Chondrocyte (in vitro differentiated cells): ENCODE data around the gene THEM4. TPM values are rescaled to one million over a fixed set of nuclear protein-coding genes. Genes with fewer than 3 reads are reported as not detected.
"Not testable (repeated sequence)": the region's sequence is repeated elsewhere in the genome, so short reads cannot be mapped to it uniquely, and the experiment has no call there.

ENCODE experiments used
- DNase-seq: peaks from one replicate; pipeline ENCODE4 v3.0.0; 2021; ENCODE audit warnings: mixed read lengths, low spot score
- H3K27ac Mint-ChIP-seq: one replicate; pipeline ENCODE4 v1.8.0; 2021; ENCODE audit warnings: mild to moderate bottlenecking, moderate library complexity, mixed read lengths; ENCODE audit not compliant: unreplicated experiment
- H3K27me3 Mint-ChIP-seq: 2 replicates; pipeline ENCODE4 v1.8.0; 2021; ENCODE audit warnings: low read depth, mixed read lengths
- H3K36me3 Mint-ChIP-seq: 2 replicates; pipeline ENCODE4 v1.8.0; 2021; ENCODE audit warnings: low read depth, mixed read lengths
- H3K4me1 Mint-ChIP-seq: 2 replicates; pipeline ENCODE4 v1.8.0; 2021; ENCODE audit warnings: low read depth, mild to moderate bottlenecking, mixed read lengths
- H3K4me3 Mint-ChIP-seq: one replicate; pipeline ENCODE4 v1.8.0; 2021; ENCODE audit warnings: mild to moderate bottlenecking, moderate library complexity, mixed read lengths; ENCODE audit not compliant: unreplicated experiment
- H3K9me3 Mint-ChIP-seq: 2 replicates; pipeline ENCODE4 v1.8.0; 2021; ENCODE audit warnings: low read depth, mixed read lengths
- total RNA-seq: library from RNA; stranded (reverse); gene quantifications from 3 replicates; pipeline ENCODE4 v1.2.1, GENCODE V29; 2021
- TF ChIP-seq, protein P1 (sequence below): fragments of 200-600 bp; sonication (generic); IDR thresholded peaks from 2 replicates; pipeline ENCODE4 v1.5.0; 2021; ENCODE audit warnings: antibody characterized with exemption, mild to moderate bottlenecking, moderate library complexity

The THEM4 gene
- total RNA-seq, 1 donor from 2014 or later: 6.9 TPM

DNA sequence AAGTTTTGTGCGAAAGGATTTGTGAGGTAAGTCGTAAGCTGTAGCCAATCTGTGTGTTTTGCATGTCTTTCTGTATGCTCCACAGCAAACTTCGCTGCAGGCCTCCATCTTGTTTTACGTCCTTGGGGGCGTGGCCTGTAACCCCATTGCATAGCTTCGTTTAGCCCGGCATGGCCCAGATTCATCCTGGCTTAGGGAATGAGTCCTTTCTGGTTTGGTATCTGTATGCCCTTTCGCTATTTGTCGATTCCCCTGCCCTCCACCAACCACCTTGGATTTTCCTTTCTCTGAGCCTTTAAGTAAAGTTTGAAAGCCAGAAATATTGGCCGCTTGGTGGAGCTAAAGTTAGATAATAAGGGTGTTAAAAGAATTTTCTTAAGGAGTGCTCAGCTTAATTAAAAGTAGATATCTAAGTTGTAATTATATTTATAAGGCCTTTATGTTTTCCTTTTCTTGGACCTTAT, 1.1 kb downstream of the THEM4 start:
- Mint-ChIP-seq H3K9me3 (peaks cover 9% of the 10 kb centered on the region), H3K27me3 (no peaks in the 10 kb centered on the region), H3K4me3 (peak overlapping the region; percentile 88), H3K4me1 (peaks cover 26% of the 10 kb centered on the region), H3K36me3 (peaks cover 9% of the 10 kb centered on the region), H3K27ac (no peak overlapping the region)
- no peak for DNase-seq
- TF ChIP-seq, protein P1, sequence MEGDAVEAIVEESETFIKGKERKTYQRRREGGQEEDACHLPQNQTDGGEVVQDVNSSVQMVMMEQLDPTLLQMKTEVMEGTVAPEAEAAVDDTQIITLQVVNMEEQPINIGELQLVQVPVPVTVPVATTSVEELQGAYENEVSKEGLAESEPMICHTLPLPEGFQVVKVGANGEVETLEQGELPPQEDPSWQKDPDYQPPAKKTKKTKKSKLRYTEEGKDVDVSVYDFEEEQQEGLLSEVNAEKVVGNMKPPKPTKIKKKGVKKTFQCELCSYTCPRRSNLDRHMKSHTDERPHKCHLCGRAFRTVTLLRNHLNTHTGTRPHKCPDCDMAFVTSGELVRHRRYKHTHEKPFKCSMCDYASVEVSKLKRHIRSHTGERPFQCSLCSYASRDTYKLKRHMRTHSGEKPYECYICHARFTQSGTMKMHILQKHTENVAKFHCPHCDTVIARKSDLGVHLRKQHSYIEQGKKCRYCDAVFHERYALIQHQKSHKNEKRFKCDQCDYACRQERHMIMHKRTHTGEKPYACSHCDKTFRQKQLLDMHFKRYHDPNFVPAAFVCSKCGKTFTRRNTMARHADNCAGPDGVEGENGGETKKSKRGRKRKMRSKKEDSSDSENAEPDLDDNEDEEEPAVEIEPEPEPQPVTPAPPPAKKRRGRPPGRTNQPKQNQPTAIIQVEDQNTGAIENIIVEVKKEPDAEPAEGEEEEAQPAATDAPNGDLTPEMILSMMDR: peak; percentile 72

DNA sequence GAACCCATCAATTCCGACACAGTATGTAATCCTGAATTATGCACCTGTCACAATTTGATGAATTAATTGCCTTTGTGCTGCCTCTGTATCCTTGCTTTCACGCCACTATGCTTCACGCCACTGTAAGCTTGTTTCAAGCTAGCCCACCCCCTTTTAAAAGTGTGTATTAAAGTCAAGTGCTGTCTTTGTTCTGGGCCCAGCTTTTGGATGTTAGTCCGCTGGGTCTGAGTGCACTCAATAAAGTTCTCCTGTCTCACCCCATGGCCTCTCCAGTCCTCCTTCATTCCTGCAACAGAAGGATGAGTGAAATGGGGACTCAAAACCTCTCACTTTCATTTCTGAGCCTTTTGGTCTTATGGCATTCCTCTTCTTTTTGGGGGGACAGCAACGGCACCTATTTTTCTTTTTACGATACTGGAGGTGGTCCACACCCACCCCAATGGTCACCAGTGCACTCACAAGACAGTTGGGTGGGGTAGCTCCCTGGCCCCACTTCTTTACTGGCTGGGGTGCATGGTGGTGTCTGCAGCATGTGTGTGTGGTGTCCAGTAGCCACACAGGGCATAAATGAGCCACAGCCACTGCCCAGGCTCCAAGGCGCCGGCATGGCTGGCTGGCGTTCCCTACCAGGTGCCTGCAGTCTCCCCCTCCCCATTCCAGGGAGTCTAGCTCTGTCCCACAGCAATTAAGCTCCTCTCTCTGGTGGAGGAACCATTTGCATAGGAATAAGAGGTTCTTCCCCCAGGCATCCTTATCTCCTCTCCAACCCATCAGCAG, 1.8 kb downstream of the THEM4 start:
- Mint-ChIP-seq H3K4me3 (no peak overlapping the region), H3K9me3 (peaks cover 6% of the 10 kb centered on the region), H3K4me1 (peaks cover 26% of the 10 kb centered on the region), H3K27ac (no peak overlapping the region), H3K36me3 (peaks cover 9% of the 10 kb centered on the region), H3K27me3 (no peaks in the 10 kb centered on the region)
- TF ChIP-seq, protein P1: no peak
- DNase-seq: no peak

DNA sequence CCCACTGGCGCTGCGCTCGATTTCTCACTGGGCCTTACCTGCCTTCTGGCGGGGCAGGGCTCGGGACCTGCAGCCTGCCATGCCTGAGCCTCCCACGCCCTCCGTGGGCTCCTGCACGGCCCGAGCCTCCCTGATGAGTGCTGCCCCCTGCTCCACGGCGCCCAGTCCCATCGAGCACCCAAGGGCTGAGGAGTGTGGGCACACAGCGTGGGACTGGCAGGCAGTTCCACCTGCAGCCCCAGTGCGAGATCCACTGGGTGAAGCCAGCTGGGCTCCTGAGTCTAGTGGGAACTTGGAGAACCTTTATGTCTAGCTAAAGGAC, 3.0 kb downstream of the THEM4 start:
- not testable (repeated sequence) for DNase-seq, H3K27ac Mint-ChIP-seq, H3K4me3 Mint-ChIP-seq, H3K27me3 Mint-ChIP-seq
- Mint-ChIP-seq H3K36me3 (peaks cover 15% of the 10 kb centered on the region), H3K4me1 (peaks cover 26% of the 10 kb centered on the region), H3K9me3 (peaks cover 16% of the 10 kb centered on the region)

DNA sequence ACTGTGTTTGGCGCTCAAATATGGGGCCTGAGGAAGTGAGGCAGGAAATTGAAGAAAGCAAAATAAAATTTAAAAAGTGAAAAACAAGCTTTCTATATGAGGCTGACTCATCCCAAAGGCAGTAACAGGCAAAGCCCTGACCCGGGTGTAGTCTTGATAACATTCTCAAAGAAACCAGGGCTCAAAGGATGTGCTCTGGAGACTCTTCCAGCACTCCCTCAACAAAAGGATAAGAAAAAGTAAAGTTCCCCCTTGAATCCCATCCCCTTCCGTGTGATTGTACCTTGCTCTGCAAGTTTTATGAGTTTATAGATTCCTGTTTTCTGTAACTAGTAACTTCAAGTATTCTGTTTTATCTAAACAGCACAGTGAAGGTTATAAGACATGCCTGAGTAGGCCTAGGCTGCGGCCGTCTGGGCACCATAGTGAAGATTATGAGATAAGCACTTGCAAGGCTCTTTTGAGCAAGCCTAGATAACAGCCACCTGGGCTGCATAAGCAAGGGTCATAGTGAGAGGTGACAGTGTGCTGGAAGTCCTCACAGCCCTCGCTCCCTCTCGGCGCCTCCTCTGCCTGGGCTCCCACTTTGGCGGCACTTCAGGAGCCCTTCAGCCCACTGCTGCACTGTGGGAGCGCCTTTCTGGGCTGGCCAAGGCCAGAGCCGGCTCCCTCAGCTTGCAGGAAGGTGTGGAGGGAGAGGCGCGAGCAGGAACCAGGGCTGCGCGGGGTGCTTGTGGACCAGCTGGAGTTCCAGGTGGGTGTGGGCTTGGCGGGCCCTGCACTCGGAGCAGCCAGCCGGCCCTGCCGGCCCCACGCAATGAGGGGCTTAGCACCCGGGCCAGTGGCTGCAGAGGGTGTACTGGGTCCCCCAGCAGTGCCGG, 3.6 kb downstream of the THEM4 start:
- Mint-ChIP-seq H3K9me3 (peaks cover 20% of the 10 kb centered on the region), H3K36me3 (peaks cover 15% of the 10 kb centered on the region), H3K27ac (peak overlapping the region; percentile 68), H3K4me1 (peaks cover 26% of the 10 kb centered on the region)
- H3K4me3 Mint-ChIP-seq, H3K27me3 Mint-ChIP-seq, DNase-seq: not testable (repeated sequence)

DNA sequence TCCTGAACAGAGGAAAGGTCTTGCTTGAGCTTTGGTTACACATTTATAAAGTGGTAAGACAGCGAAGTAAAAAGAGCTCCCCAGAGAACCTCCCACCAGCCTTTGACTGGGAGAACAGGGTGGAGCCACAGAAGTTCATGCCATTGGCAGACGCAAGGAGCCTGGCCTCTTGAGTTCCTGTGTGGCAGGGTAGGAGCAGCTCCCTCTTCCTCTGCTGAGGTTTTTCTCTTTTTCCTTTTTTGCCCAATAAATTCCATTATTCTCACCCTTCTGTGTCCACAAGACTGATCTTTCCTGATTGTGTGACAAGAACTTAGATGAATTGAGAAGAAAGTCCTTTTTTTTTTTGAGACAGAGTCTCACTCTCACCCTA, 4.3 kb downstream of the THEM4 start:
- H3K4me1 Mint-ChIP-seq: peaks cover 24% of the 10 kb centered on the region
- no peaks in the 10 kb centered on the region for H3K27me3 Mint-ChIP-seq
- TF ChIP-seq, protein P1: no peak
- H3K27ac Mint-ChIP-seq: peak overlapping the region; percentile 68
- H3K4me3 Mint-ChIP-seq: no peak overlapping the region
- DNase-seq: no peak
- peaks cover 25% of the 10 kb centered on the region for H3K9me3 Mint-ChIP-seq
- peaks cover 19% of the 10 kb centered on the region for H3K36me3 Mint-ChIP-seq

DNA sequence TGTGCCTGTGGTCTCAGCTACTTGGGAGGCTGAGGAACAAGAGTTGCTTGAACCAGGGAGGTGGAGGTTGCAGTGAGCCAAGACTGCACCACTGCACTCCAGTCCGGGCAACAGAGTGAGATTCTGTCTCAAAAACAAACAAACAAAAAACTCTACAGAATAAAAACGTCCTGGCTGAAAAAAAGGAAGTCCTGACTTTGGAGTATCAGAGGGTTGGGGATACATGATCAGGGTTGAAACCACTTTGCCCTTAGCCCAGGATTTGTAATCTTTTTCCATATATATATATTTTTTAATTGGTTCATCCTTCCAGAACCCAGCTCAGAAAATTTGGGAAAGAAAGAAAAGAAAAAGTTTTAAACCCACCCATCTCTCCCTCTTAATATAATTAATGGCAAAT, 6.5 kb downstream of the THEM4 start:
- Mint-ChIP-seq H3K4me3 (no peak overlapping the region), H3K27ac (no peak overlapping the region), H3K27me3 (no peaks in the 10 kb centered on the region), H3K4me1 (peaks cover 10% of the 10 kb centered on the region), H3K9me3 (peaks cover 31% of the 10 kb centered on the region), H3K36me3 (peaks cover 21% of the 10 kb centered on the region)
- TF ChIP-seq, protein P1: no peak
- DNase-seq: no peak

DNA sequence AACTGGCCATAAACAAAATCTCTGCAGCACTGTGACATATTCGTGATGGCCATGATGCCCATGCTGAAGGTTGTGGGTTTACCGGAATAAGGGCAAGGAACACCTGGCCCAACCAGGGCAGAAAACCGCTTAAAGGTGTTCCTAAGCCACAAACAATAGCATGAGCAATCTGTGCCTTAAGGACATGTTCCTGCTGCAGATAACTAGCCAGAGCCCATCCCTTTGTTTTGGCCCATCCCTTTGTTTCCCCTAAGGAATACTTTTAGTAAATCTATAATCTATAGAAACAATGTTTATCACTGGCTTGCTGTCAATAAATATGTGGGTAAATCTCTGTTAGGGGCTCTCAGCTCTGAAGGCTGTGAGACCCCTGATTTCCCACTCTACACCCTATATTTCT, 8.5 kb downstream of the THEM4 start:
- DNase-seq, H3K27me3 Mint-ChIP-seq, H3K4me3 Mint-ChIP-seq, H3K27ac Mint-ChIP-seq: not testable (repeated sequence)
- peaks cover 25% of the 10 kb centered on the region for H3K9me3 Mint-ChIP-seq
- H3K36me3 Mint-ChIP-seq: peaks cover 17% of the 10 kb centered on the region
- H3K4me1 Mint-ChIP-seq: peaks cover 10% of the 10 kb centered on the region
